ENCODE measurements around the gene DBT.

DNA sequence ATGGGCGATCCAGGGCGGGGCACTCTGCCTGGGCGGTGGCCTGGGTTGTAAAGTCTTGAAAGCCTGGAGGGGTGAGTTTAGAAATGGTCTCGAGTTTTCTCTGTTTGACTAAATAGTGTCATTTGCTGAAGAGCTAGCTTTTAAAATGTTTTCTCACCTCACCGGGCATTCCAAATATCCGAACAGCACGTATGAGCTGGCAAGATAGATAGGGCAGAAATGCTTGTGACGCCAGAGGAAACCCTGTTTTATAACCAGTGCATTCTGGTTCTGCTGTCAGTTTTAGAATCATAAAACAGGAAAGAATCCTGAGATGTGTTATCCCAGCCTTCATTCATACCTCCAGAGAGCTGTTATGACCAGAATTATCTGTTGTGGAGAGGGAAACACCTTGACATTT is 17.1 kb upstream of the DBT start:
- TF ChIP-seq, protein P1, sequence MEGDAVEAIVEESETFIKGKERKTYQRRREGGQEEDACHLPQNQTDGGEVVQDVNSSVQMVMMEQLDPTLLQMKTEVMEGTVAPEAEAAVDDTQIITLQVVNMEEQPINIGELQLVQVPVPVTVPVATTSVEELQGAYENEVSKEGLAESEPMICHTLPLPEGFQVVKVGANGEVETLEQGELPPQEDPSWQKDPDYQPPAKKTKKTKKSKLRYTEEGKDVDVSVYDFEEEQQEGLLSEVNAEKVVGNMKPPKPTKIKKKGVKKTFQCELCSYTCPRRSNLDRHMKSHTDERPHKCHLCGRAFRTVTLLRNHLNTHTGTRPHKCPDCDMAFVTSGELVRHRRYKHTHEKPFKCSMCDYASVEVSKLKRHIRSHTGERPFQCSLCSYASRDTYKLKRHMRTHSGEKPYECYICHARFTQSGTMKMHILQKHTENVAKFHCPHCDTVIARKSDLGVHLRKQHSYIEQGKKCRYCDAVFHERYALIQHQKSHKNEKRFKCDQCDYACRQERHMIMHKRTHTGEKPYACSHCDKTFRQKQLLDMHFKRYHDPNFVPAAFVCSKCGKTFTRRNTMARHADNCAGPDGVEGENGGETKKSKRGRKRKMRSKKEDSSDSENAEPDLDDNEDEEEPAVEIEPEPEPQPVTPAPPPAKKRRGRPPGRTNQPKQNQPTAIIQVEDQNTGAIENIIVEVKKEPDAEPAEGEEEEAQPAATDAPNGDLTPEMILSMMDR (conservative IDR thresholded peaks at IDR 0.05; ENCODE audit: low read depth, low read length): no peak
- no peak for TF ChIP-seq EZH2 (IDR thresholded peaks at IDR 0.05; ENCODE audit: borderline replicate concordance, low read depth, low read length, poor library complexity, severe bottlenecking)
